ENCODE results near the gene SLC11A2.

- TF ChIP-seq, protein P1, sequence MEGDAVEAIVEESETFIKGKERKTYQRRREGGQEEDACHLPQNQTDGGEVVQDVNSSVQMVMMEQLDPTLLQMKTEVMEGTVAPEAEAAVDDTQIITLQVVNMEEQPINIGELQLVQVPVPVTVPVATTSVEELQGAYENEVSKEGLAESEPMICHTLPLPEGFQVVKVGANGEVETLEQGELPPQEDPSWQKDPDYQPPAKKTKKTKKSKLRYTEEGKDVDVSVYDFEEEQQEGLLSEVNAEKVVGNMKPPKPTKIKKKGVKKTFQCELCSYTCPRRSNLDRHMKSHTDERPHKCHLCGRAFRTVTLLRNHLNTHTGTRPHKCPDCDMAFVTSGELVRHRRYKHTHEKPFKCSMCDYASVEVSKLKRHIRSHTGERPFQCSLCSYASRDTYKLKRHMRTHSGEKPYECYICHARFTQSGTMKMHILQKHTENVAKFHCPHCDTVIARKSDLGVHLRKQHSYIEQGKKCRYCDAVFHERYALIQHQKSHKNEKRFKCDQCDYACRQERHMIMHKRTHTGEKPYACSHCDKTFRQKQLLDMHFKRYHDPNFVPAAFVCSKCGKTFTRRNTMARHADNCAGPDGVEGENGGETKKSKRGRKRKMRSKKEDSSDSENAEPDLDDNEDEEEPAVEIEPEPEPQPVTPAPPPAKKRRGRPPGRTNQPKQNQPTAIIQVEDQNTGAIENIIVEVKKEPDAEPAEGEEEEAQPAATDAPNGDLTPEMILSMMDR (IDR thresholded peaks at IDR 0.05; ENCODE audit: control extremely low read depth in 1 of 3, insufficient read depth in 1 of 3, low read depth in 1 of 3, low read length in 3 of 3): no peak
- TF ChIP-seq TAF7 (optimal IDR thresholded peaks at IDR 0.05; ENCODE audit: borderline replicate concordance, low read depth, low read length) (no peak), POLR2AphosphoS5 (IDR thresholded peaks at IDR 0.05; ENCODE audit: low read depth, low read length) (no peak), JUN (IDR thresholded peaks at IDR 0.05; ENCODE audit: low read depth, low read length) (no peak), USF2 (IDR thresholded peaks at IDR 0.05; ENCODE audit: low read length) (no peak), SP2 (IDR thresholded peaks at IDR 0.05; ENCODE audit: low read length) (no peak), JUND (IDR thresholded peaks at IDR 0.05; ENCODE audit: low read length) (no peak), PHF8 (conservative IDR thresholded peaks at IDR 0.05; ENCODE audit: low read depth, low read length) (no peak), CEBPB (IDR thresholded peaks at IDR 0.05; ENCODE audit: low read depth, low read length) (no peak), RXRA (IDR thresholded peaks at IDR 0.05; ENCODE audit: insufficient read depth, low read depth, low read length) (no peak), GTF2F1 (IDR thresholded peaks at IDR 0.05; ENCODE audit: borderline replicate concordance, low read depth, low read length) (no peak), SIRT6 (IDR thresholded peaks at IDR 0.05; ENCODE audit: low read length) (no peak)
- TF ChIP-seq, protein P2, sequence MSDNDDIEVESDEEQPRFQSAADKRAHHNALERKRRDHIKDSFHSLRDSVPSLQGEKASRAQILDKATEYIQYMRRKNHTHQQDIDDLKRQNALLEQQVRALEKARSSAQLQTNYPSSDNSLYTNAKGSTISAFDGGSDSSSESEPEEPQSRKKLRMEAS (IDR thresholded peaks at IDR 0.05): no peak
These were observed 23.3 kb upstream of the SLC11A2 start for GRCh38 chr12:51049525-51049924.

Measured in H1 (cell line).